Epidermal melanocyte (primary cell): ENCODE results near the gene POU2F1.

Experiments
- DNase-seq: peaks from one replicate; pipeline ENCODE4 v3.0.0; 2011; ENCODE audit warnings: low spot score; ENCODE audit not compliant: insufficient read length

POU2F1 gene

GRCh38 chr1:167416506-167416905, 195.8 kb downstream of the POU2F1 start:
- DNase-seq = no peak

GRCh38 chr1:167418391-167418790, 197.7 kb downstream of the POU2F1 start:
- DNase-seq = no peak

- DNase-seq = no peak
Observed at GRCh38 chr1:167419245-167419644, 198.6 kb downstream of the POU2F1 start.

- no peak for DNase-seq
Observed at GRCh38 chr1:167420510-167420909, 199.8 kb downstream of the POU2F1 start.

GRCh38 chr1:167423684-167424619, 203.3 kb downstream of the POU2F1 start:
- DNase-seq = no peak

- no peak for DNase-seq
Observed at GRCh38 chr1:167425482-167425881, 204.8 kb downstream of the POU2F1 start.

- no peak for DNase-seq
Observed at GRCh38 chr1:167426716-167427115, 206.0 kb downstream of the POU2F1 start.

GRCh38 chr1:167427848-167428247, 207.2 kb downstream of the POU2F1 start:
- DNase-seq = no peak

GRCh38 chr1:167428395-167428794, 207.7 kb downstream of the POU2F1 start:
- no peak for DNase-seq

- no peak for DNase-seq
Observed at GRCh38 chr1:167429612-167430011, 208.9 kb downstream of the POU2F1 start.

- no peak for DNase-seq
Observed at GRCh38 chr1:167430134-167430848, 209.6 kb downstream of the POU2F1 start.

- no peak for DNase-seq
Observed at GRCh38 chr1:167430849-167431242, 210.2 kb downstream of the POU2F1 start.

GRCh38 chr1:167431261-167431908, 210.7 kb downstream of the POU2F1 start:
- DNase-seq = no peak

- DNase-seq = no peak
Observed at GRCh38 chr1:167431909-167432650, 211.4 kb downstream of the POU2F1 start.

- no peak for DNase-seq
Observed at GRCh38 chr1:167432780-167433179, 212.1 kb downstream of the POU2F1 start.

- no peak for DNase-seq
Observed at GRCh38 chr1:167433884-167434283, 213.2 kb downstream of the POU2F1 start.

GRCh38 chr1:167434306-167434705, 213.6 kb downstream of the POU2F1 start:
- no peak for DNase-seq

- DNase-seq = no peak
Observed at GRCh38 chr1:167435484-167435883, 214.8 kb downstream of the POU2F1 start.

GRCh38 chr1:167438171-167439138, 217.8 kb downstream of the POU2F1 start:
- DNase-seq = no peak
